Measurements from ENCODE around the gene EXT2.

DNA sequence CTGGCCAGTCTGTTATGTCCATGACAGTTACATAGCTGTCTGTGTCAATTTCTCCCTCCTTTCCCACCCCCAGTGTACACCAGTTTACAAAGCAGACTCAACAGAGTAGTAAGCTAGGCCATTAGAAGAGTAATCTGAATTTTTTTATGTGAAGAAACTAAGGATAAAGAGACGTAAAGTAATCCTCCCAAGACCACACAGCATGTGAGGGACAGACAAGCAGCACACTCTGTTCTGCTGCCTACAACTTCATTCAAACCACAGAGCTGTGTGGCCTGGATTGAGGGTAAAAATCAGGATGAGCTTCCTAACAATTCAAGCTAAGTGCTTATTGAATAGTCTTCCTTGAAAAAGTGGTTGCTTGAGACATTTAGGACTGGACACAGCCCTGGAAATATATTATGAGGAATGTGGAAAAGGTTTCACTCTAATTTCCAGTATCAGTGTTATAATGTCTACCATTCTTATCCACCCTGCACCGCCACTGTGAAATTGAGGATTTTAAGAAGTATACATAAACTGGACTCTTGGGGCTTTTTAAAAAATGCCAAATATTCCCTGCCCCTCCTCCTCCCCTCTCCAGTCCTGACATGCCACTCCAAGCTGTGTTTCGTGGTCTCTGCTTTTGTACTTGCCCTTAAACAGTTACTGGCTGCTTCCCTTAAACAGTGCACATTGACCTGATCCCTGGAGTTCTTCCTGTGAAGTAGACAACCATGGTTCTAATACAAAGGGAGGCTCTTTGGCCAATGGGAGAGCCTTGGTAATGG lies 40.9 kb downstream of the EXT2 start:
- TF ChIP-seq, protein P1, sequence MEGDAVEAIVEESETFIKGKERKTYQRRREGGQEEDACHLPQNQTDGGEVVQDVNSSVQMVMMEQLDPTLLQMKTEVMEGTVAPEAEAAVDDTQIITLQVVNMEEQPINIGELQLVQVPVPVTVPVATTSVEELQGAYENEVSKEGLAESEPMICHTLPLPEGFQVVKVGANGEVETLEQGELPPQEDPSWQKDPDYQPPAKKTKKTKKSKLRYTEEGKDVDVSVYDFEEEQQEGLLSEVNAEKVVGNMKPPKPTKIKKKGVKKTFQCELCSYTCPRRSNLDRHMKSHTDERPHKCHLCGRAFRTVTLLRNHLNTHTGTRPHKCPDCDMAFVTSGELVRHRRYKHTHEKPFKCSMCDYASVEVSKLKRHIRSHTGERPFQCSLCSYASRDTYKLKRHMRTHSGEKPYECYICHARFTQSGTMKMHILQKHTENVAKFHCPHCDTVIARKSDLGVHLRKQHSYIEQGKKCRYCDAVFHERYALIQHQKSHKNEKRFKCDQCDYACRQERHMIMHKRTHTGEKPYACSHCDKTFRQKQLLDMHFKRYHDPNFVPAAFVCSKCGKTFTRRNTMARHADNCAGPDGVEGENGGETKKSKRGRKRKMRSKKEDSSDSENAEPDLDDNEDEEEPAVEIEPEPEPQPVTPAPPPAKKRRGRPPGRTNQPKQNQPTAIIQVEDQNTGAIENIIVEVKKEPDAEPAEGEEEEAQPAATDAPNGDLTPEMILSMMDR (IDR thresholded peaks at IDR 0.05), result no peak
- TF ChIP-seq POLR2A (IDR thresholded peaks at IDR 0.05), result no peak
